DOHH2 (cell line): ENCODE measurements around the gene SLC22A4.

Experiments
- EZH2phosphoT487 ChIP-seq: fragments of 200-600 bp; sonication (generic); IDR thresholded peaks from 2 replicates; pipeline ENCODE4 v1.6.1; 2017; ENCODE audit warnings: borderline replicate concordance, mild to moderate bottlenecking, antibody characterized with exemption, low read length, moderate library complexity, mixed read lengths
- TF ChIP-seq, protein P1 (sequence below): fragments of 200-600 bp; sonication (generic); IDR thresholded peaks from one replicate; pipeline ENCODE4 v1.5.1; 2014; ENCODE audit warnings: antibody characterized with exemption, mild to moderate bottlenecking, low read depth, low read length; ENCODE audit not compliant: poor library complexity, severe bottlenecking

DNA sequence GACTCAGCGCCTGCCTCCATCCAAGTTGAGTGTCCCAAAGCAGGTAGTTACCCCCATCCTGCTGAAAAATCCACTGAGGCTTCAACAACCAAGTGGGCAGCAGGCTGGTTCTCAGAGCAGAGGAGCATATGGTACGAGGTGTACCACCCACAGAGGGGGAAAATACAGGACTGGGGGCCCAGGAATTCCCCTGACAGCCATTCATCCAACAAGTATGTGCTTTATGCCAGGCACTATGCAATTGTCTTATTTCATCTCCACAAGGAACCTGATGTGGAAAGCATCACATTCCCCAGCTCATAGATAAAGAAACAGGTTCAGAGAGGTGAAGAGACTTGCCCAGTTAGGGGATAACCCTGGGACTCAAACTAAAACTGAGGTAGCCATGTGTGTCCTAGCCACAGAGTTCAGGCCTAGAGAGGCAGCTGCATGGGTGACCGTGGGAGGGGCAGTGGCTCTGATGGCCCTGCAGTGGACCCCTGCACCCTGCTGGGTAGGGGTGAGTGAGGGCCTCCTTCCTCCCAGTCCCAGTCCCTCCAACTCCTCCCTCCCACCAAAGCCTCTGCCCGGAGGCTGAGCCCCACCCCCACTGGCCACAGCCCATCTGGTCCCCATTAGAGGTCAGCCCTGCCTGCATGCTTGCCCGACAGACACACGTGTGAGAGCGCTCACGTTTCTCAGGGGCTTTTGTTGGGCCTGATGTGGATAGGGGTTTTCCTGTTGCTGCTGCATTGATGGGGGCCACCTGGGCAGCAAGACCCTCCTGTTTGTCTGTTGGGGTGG lies 25.2 kb upstream of the SLC22A4 start:
- TF ChIP-seq, protein P1, sequence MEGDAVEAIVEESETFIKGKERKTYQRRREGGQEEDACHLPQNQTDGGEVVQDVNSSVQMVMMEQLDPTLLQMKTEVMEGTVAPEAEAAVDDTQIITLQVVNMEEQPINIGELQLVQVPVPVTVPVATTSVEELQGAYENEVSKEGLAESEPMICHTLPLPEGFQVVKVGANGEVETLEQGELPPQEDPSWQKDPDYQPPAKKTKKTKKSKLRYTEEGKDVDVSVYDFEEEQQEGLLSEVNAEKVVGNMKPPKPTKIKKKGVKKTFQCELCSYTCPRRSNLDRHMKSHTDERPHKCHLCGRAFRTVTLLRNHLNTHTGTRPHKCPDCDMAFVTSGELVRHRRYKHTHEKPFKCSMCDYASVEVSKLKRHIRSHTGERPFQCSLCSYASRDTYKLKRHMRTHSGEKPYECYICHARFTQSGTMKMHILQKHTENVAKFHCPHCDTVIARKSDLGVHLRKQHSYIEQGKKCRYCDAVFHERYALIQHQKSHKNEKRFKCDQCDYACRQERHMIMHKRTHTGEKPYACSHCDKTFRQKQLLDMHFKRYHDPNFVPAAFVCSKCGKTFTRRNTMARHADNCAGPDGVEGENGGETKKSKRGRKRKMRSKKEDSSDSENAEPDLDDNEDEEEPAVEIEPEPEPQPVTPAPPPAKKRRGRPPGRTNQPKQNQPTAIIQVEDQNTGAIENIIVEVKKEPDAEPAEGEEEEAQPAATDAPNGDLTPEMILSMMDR: no peak
- TF ChIP-seq EZH2phosphoT487: no peak
